Neural crest cell (in vitro differentiated cells): ENCODE results near the gene ILK. TPM values are rescaled to one million over a fixed set of nuclear protein-coding genes. Genes with fewer than 3 reads are reported as not detected.

Source experiments
- DNase-seq: peaks from one replicate; pipeline ENCODE4 v3.0.0; 2021; ENCODE audit warnings: low read depth, mixed read lengths, low spot score
- H3K27ac Mint-ChIP-seq: one replicate; pipeline ENCODE4 v1.8.0; 2021; ENCODE audit warnings: mild to moderate bottlenecking, mixed read lengths; ENCODE audit not compliant: unreplicated experiment
- H3K27me3 Mint-ChIP-seq: 2 replicates; pipeline ENCODE4 v1.8.0; 2021; ENCODE audit warnings: low read depth, mild to moderate bottlenecking, mixed read lengths
- H3K36me3 Mint-ChIP-seq: 2 replicates; pipeline ENCODE4 v1.8.0; 2021; ENCODE audit warnings: low read depth, mild to moderate bottlenecking, mixed read lengths
- H3K4me1 Mint-ChIP-seq: 2 replicates; pipeline ENCODE4 v1.8.0; 2021; ENCODE audit warnings: mixed read lengths
- H3K4me3 Mint-ChIP-seq: one replicate; pipeline ENCODE4 v1.8.0; 2021; ENCODE audit warnings: mild to moderate bottlenecking, mixed read lengths
- H3K9me3 Mint-ChIP-seq: 2 replicates; pipeline ENCODE4 v1.8.0; 2021; ENCODE audit warnings: mixed read lengths
- total RNA-seq: library from RNA; stranded (reverse); gene quantifications from 2 replicates; pipeline ENCODE4 v1.2.1, GENCODE V29; 2021
- TF ChIP-seq, protein P1 (sequence below): fragments of 200-600 bp; sonication (generic); conservative IDR thresholded peaks from 2 replicates; pipeline ENCODE4 v1.5.0; 2021; ENCODE audit warnings: antibody characterized with exemption, mild to moderate bottlenecking

ILK gene
- total RNA-seq, 1 donor from 2014 or later = 121 TPM

DNA sequence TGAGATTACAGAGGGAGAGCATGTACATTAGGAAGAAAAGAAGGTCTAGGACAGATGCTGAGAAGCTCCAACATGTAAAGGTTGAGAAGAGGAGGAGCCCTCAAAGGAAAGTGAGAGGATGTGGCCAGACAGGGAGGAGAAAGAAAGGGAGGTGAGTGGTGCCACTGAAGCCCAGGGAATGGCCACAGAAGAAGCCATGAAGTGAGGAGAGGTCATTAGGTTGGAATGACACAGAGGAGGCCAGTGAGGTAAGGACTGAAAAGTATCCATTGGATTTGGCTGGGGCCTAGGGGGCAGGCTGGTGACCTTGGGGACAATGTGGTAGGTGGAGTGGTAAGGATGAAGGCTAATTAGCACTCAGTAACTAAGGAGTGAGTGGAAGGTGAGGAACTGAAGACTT lies 55.1 kb downstream of the ILK start:
- H3K4me3 Mint-ChIP-seq = no peak overlapping the region
- H3K27me3 Mint-ChIP-seq = peaks cover 25% of the 10 kb centered on the region
- H3K36me3 Mint-ChIP-seq = no peaks in the 10 kb centered on the region
- TF ChIP-seq, protein P1, sequence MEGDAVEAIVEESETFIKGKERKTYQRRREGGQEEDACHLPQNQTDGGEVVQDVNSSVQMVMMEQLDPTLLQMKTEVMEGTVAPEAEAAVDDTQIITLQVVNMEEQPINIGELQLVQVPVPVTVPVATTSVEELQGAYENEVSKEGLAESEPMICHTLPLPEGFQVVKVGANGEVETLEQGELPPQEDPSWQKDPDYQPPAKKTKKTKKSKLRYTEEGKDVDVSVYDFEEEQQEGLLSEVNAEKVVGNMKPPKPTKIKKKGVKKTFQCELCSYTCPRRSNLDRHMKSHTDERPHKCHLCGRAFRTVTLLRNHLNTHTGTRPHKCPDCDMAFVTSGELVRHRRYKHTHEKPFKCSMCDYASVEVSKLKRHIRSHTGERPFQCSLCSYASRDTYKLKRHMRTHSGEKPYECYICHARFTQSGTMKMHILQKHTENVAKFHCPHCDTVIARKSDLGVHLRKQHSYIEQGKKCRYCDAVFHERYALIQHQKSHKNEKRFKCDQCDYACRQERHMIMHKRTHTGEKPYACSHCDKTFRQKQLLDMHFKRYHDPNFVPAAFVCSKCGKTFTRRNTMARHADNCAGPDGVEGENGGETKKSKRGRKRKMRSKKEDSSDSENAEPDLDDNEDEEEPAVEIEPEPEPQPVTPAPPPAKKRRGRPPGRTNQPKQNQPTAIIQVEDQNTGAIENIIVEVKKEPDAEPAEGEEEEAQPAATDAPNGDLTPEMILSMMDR = no peak
- no peaks in the 10 kb centered on the region for H3K9me3 Mint-ChIP-seq
- DNase-seq = no peak
- H3K27ac Mint-ChIP-seq = no peak overlapping the region
- peaks cover 11% of the 10 kb centered on the region for H3K4me1 Mint-ChIP-seq

Other genes starting within 250 kb of the ILK start
- 14.6 and 17.7 TPM in 2 replicates for gene SMPD1, start 213.3 kb upstream of the ILK start, total RNA-seq
- gene APBB1, start 184.7 kb upstream of the ILK start, total RNA-seq = 86.9 and 90.0 TPM in 2 replicates
- gene HPX, start 162.8 kb upstream of the ILK start, total RNA-seq = 4.3 and 6.0 TPM in 2 replicates
- gene TRIM3, start 129.8 kb upstream of the ILK start, total RNA-seq = 20.6 and 26.2 TPM in 2 replicates
- 52.4 and 57.1 TPM in 2 replicates for gene ARFIP2, start 122.4 kb upstream of the ILK start, total RNA-seq
- gene TIMM10B, start 122.3 kb upstream of the ILK start, total RNA-seq = 43.6 and 47.6 TPM in 2 replicates
- 10.2 and 12.6 TPM in 2 replicates for gene DNHD1, start 106.5 kb upstream of the ILK start, total RNA-seq
- gene RRP8, start 158 bp upstream of the ILK start, total RNA-seq = 22.5 and 23.7 TPM in 2 replicates
- 133 and 143 TPM in 2 replicates for gene TAF10, start 8.4 kb downstream of the ILK start, total RNA-seq
- gene TPP1, start 15.6 kb downstream of the ILK start, total RNA-seq = 41.0 and 44.7 TPM in 2 replicates
- 37.5 and 40.4 TPM in 2 replicates for gene DCHS1, start 52.0 kb downstream of the ILK start, total RNA-seq
- 47.2 and 58.9 TPM in 2 replicates for gene MRPL17, start 79.6 kb downstream of the ILK start, total RNA-seq
- gene OR2AG2, start 168.2 kb downstream of the ILK start, total RNA-seq = 0.25 and 0.54 TPM in 2 replicates
- gene OR2AG1, start 179.2 kb downstream of the ILK start, total RNA-seq = not detected in 2 replicates
- gene OR6A2, start 195.9 kb downstream of the ILK start, total RNA-seq = 0.20 and 0.21 TPM in 2 replicates
- gene OR10A5, start 241.9 kb downstream of the ILK start, total RNA-seq = not detected in 2 replicates